CD4-positive, alpha-beta T cell treated with Interferon gamma for 1 hour (primary cell): ENCODE results near the gene ABCC1.
A peak's percentile ranks its signal among the peaks of the same experiment; 100 is the strongest.

Experiments
- DNase-seq: peaks from one replicate; pipeline ENCODE4 v3.0.0-alpha.2; 2020

ABCC1 gene

DNA sequence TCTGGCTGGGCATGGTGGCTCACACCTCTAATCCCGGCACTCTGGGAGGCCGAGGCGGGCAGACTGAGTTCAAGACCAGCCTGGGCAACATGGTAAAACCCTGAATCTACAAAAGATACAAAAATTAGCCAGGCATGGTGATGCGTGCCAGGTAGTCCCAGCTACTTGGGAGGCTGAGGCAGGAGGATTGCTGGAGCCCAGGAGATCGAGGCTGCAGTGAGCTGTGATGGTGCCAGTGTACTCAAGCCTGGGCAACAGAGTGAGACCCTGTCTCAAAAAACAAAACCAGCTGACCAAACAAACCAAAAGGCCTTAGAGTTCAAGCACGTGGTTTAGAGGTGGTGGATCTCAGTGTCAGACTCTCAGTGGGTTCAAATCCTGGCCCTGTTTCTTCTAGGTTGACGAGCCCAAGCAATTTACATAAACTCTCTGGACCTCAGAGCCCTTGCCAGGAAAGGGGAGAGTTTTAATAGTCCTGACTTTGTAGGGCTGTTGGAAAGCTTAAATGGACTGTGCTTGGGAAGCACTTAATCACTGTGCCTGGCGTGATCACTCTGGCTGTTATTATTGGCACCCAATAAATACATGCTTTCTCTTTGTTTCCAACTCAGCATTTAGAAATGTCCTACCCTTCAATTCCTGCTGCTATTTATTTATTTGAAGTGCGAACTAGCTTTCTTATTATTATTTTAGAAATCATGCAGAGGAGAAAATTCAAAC lies 44.7 kb downstream of the ABCC1 start:
- DNase-seq: no peak

DNA sequence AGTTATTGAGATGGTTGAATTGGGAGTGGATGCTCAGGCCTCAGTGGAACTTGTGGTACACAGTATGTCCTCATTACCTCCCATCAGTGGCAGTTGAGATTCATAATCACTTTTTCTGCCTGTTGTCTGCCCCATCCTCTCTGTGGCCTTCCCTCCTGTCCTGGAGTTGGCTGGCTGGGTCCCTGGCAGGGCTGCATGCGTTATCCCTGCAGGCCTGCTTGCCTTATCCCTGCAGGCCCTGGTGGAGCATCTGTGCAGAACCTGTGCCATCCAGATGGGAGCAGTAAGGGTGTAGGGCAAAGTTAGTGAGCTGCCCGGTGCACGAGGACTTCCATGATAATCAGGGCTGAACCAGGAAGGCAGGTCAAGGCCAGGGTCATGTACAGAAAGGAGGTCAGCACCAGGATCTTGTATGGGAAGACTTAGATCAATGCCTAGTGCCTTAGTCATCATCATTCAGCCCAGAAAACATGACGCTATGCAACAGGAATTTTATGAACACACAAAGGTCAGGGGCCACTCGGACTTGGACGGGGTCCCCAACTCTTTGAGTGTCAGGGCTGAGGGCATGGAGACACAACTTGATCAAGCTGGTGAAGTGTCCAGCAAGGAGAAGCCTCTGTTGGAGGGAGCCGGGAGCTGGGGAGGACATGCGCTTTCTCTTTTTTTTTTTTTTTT lies 47.2 kb downstream of the ABCC1 start:
- DNase-seq: no peak

DNA sequence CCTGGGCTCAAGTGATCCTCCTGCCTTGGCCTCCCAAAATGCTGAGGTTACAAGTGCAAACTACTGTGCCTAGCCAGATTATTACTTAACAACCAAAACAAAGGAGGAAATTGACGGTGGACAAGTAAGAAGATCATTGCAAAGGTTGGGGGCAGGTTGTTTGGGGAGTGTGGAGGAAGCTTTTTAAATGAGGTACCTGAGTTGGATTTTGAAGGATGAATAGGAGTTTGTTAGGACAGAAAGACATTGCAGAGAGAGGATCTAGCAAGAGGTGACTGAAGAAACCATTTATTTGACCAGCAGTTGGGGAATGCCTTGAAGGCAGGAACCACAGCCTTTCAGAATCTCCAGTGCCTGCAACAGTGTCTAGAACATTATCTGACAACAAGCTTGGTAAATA lies 51.3 kb downstream of the ABCC1 start:
- DNase-seq: no peak

DNA sequence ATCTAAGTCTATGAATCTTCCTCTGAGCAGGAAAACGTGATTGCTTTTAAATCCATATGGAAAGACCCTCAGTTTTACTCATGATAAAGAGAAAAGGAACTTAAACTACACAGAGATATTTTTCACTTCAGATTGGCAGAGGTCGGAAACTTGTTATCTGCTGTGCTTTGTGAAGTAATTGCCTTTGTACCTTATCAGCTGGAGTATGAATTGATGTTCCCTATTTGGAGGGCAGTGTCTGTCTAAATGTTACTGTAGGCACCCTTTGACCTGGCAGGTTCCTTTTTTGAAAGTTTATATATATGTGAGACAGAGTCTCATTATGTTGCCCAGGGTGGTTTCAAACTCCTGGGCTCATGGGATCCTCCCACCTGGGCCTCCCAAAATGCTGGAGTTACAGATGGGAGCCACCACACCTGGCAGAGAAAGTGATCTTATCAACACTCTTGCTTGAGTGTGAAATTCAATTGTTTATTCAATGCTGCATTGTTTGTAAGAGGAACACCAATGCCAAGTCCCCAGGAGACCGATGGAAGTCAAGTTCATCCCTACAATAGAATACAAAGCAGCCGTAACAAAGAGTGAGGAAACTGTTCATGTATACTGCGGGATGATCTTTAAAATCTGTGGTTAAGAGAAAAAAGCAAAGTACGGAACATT lies 52.3 kb downstream of the ABCC1 start:
- DNase-seq: no peak

DNA sequence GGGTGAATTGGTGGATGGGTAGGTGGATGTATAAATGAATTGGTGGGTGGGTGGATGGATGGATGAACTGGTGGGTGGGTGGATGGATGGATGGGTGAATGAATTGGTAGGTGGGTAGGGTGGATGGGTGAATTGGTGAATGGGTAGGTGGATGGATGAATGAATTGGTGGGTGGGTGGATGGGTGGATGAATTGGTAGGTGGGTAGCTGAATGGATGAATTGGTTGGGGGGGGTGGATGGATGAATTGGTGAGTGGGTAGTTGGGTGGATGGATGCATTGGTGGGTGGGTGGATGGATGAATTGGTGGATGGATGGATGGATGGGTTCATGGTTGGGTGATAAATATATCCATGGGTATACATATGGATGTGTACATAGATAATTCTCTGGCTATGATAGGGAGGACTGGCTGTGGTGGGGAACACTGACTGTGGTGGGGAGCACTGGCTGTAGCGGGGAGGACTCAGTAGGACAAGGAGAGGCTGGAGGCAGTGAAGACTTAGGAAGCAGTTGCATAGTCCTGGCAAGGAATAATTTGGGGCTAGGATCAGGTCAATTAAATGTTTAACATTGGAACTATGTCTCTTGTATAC lies 54.4 kb downstream of the ABCC1 start:
- no peak for DNase-seq

DNA sequence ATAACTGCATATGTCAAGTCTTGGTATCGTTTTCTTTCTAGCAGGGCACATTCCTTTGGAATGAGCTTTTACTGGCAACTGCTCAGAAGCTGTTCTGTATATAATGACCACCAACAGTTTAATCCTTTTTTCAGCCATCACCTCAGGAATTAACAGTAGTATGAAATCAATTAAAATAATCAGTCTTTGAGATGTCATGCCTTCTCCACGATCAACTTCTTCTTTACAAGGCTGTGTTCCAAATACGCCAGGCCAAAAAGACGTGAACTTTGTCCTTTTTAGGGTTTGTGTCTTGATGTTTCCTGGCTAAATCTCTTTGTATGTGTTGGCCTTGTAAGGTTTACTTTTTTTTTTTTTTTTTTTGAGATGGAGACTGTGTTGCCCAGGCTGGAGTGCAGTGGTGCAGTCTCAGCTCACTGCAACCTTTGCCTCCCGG lies 54.9 kb downstream of the ABCC1 start:
- DNase-seq: no peak

DNA sequence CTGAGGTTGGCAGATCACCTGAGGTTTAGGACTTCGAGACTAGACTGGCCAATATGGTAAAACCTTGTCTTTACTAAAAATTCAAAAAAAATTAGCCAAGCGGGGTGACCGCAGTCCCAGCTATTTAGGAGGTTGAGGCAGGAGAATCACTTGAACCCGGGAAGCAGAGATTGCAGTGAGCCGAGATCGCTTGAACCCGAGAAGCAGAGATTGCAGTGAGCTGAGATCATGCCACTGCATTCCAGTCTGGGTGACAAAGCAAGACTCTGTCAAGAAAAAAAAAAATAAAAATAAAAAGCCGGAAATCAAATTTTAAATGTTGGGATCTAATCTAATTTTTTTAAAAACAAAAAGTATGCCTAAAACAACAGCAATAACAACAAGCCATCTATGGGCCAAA lies 56.3 kb downstream of the ABCC1 start:
- no peak for DNase-seq

DNA sequence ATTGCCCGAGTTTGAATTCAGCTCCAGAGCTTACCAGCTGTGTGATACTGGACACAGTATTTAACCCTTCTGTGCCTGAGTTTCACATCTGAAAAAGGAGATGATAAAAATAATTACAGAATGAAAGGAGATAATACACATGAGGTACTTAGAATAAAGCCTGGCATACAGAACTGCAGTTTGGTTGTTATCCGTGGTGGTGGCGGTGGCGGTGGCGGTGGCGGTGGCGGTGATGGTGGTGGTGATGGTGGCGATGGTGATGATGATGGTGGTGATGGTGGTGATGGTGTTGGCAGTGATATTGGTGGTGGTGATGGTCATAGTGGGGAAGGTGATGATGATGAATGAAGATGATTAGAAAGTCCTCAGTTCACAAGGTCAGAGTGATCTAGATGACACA lies 57.2 kb downstream of the ABCC1 start:
- no peak for DNase-seq

DNA sequence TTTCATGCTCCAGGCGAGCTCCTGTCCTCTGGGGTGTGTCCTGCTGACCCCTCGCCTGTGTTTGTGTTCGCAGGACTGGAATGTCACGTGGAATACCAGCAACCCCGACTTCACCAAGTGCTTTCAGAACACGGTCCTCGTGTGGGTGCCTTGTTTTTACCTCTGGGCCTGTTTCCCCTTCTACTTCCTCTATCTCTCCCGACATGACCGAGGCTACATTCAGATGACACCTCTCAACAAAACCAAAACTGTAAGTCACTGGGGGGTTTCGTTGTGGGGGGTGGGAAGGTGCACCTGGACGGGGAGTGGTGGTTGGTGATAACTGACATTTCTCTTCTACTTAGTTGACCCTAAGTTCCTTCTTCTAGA lies 58.3 kb downstream of the ABCC1 start:
- DNase-seq: peak; percentile 50

DNA sequence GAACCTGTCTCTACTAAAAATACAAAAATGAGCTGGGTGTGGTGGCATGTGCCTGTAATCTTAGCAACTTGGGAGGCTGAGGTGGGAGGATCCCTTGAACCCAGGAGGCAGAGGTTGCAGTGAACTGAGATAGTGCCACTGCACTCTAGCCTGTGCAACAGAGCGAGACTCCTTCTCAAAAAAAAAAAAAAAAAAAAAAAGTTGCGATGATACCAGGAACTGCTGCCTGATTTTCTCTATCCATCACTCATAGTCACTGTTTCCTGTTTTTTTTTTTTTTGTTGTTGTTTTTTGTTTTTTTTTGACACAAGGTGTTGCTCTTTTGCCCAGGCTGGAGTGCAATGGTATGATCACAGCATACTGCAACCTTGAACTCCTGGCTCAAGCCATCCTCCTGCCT lies 59.2 kb downstream of the ABCC1 start:
- DNase-seq: no peak

DNA sequence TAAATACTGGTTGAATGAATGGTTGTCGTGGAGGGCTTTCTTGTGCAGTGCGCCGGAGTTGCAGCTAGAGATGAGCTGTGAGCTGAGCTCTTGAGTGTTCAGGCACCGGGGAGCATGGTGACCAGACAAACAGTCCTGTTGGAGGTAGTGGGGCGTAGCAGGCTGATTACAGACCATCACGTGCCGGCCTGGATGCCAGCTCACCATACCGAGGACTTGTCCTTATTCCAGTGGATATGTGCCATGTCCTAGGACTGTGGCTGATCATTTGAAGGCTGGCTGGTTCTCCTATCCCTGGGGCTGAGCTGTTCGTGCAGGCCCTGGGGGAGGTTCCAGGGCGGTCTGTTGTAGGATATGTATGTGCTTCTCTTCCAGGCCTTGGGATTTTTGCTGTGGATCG lies 60.0 kb downstream of the ABCC1 start:
- DNase-seq: no peak

DNA sequence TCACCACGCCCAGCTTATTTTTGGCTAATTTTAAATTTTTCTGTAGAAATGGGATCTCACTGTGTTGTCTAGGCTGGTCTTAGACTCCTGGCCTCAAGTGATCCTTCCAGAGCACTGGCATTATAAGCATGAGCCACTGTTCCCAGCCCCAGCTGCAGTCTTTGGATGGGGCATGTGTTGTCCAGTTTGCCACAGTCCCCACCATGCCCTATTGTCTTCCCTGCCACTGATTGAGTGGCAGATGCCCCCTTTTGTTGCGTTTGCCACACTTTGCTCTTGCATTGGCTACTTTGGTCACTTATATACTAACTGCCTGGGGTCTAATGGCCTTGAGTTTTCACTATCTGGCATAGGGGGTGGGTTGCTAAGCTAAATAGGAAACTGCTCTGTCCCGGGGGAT lies 60.8 kb downstream of the ABCC1 start:
- no peak for DNase-seq

DNA sequence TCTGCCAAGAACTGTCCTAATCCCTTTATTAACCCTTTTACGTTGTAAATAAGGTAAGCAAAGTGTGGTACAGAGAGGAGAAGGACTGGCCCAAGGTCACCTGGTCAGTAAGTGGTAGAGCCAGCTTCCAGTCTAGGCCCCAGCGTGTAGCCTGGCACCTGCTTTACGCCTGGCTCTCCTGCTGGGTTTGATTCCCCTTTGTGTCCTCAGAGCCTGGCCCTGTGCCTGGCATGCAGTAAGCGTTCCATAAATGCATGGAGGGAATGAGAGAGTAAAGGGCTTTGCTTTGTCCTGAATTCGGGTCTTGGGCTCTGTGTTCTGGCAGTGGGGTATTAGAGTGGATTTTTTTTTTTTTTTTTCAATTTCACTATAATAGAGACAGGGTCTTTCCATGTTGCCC lies 62.7 kb downstream of the ABCC1 start:
- DNase-seq: no peak

DNA sequence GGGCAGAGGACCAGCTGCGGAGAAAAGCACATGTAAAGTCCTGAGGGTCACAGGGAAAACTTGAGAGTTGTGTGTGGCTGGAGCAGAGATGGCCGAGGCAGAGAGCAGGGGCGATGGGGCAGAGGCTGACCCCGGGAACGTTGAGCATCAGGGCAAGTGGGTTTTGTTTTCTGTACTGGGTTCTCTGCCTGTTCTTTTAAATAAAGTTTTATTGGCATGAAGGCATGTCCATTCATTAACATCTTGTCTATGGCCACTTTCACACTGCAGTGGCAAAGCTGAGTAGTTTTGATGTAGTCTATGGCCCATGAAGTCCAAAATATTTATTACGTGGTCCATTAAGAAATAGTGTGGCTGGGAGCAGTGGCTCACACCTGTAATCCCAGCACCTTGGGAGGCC lies 64.4 kb downstream of the ABCC1 start:
- no peak for DNase-seq

DNA sequence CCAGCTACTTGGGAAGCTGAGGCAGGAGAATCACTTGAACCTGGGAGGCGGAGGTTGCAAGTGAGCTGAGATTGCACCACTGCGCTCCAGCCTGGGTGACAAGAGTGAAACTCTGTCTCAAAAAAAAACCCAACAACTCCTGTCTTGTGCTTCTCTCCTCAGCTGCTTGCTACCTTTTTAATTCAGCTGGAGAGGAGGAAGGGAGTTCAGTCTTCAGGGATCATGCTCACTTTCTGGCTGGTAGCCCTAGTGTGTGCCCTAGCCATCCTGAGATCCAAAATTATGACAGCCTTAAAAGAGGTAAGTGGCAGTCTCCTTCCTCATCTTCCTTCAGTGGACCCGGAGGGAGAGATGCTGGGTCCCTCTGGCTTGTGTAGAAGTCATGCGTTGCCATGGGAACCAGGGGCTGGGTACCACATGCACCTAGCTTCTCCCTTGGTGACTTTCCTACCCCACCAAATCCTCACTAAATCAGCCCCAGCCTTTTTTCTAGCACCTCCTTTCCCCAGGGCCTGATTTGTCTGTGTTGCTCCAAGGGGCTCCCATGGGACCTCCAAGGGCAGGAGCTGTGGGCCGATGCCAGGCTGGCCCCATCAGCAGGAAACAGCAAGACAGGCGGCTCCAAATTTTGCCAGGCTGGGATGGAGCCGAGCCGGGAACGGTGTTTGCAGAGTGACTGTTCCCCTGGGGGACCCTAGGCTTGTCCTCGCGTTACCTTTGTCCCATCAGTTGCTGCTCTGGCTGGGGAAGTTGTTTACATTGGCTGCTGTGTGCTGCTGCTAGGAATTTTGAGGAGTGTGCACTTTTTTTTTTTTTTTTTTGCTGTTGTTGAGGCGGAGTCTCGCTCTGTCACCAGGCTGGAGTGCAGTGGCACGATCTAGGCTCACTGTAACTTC lies 65.2 kb downstream of the ABCC1 start:
- DNase-seq: no peak

DNA sequence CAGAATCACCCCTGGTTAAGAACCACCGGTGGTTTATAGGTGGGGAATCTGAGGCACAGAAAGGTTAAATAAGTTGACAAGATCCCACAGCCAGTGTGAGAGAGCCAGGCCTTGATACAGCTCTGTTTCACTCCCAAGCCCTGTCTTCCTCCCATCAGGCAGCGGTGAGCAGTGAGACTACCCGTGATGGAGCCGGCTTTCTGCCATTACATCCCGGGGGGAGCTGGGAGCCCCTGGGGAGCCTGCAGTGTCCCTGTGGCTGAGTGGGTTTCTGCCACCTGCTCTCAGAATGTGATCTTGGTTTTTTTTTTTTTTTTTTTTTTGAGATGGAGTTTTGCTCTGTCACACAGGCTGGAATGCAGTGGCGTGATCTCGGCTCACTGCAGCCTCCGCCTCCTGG lies 66.4 kb downstream of the ABCC1 start:
- no peak for DNase-seq

DNA sequence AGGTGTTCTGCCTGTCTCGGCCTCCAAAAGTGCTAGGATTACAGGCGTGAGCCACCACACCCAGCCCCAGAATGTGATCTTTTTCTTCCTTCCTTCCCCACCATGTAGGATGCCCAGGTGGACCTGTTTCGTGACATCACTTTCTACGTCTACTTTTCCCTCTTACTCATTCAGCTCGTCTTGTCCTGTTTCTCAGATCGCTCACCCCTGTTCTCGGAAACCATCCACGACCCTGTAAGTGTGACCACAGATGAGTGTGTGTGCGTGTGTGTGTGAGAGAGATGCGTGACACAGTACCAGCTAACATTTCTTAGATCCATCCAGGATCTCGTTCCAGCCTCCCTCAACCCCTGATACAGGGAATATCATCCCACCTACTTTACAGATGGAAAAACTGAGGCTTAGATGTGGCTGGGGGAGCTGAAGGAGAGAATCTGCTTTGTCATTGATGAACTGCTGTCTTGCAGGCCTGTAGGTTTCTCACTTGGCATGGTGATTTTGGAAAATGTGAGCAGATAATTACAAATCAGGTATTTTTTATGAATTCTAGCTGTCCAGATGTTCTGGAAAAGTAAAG lies 67.1 kb downstream of the ABCC1 start:
- DNase-seq: no peak

DNA sequence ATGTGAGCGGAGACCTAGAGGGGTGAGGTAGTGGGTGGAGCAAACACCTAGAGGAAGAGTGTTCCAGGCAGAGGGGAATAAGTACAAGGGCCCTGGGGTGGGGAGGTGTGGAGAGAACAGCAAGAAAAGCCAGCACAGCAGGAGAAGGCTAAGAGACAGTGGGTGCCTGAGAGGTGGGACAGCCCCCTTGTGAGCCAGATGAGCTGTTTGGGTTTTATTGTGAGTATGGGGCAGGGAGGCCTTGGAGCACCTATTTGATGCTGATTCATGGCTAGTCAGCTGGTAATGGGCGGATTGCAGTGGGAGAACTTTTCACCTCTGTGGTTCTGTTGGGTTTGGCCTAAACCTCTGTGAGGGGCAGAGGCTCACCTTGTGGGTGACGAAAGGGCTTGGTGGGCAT lies 68.4 kb downstream of the ABCC1 start:
- no peak for DNase-seq

DNA sequence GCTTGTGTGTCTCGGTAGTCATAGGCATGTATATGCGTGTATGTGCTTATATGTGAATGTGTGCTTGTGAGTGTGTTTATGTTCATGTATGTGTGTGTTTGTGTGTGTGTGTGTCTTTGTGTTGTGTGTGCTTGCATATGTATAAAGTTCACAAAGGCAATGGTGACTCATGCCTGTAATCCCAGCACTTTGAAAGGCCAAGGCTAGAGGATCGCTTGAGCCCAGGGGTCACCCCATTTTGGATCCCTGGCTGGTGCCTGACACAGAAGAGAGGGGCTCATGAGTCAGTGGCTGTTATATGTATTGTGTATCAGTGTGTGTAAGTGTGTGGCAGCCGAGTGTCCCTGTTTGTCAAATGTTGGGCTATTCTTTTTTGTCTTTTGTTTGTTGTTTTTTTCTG lies 69.3 kb downstream of the ABCC1 start:
- DNase-seq: no peak

DNA sequence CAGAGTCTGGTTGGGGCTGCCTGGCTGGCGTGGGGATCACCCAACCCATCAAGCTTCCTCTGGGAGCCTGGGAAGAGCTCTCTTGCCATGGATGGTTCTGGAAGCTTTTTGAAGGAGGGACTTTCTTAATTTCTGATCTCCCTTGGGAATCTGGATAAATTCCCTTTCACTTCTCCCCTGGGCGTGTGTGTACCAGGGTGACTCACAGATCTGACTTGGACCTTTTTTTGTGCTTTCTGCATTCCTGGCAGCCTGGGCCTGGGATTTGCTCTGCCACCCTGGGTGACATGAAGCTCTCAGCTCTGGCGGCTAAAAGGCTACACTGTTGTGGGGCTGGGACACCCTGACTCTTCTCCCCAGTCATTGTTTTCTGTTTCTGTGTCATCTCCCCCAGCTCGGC lies 70.1 kb downstream of the ABCC1 start:
- DNase-seq: no peak

DNA sequence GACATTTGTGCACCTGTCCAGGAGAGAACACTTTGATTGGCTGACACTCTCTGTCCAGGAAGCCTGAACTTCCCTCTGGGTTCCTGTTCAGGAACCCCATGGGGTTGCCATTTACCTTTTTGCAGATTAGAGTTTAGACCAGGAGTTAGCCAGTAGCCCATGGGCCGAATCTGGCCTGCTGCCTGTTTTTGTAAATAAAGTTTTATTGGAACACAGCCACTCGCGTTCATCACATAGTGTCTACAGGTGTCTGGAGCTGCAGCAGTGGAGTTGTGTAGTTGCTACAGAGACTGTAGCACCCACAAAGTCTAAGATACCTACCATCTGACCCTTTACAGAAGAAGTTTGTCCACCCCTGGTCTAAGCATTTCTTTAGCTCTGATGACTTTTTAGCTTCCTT lies 70.9 kb downstream of the ABCC1 start:
- DNase-seq: no peak

DNA sequence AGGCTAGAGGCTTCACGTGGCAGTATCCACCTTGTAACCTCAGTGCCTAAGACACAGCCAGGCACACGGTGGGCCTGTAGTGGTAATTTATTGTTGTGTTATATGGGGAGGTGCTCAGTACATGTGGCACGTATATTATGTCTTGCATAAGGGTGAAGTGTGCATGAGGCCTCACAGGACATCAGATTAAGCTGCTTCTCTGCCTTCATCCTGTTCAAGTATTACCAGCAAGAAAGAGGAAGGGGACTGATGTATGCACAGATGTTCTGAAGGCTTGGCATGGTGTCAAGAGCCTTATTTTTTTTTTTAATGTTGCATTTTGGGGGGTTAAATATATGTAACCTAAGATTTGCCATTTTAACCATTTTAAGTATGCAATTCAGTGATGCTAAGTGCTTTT lies 71.6 kb downstream of the ABCC1 start:
- no peak for DNase-seq

DNA sequence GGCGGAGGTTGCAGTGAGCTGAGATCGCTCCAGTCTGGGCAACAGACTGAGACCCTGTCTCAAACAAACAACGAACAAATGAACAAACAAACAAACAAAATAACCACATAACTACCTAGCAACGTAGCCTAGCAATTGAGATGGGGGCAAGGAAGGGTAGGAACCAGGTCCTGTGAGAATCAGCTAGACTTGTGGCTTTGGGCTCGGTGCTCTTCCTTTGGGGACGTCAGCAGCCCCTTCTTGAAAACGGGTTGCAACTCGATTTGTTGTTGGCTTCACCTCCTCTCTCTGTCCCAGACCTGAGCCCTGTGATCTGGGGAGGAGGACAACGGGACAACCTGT lies 72.2 kb downstream of the ABCC1 start:
- DNase-seq: no peak
